Body of pancreas (tissue), 4 donors: ENCODE data around the gene ADGRL3.

Experiments
- POLR2A ChIP-seq, 3 donors: fragments of 450-650 bp; IDR thresholded peaks; one replicate each; pipeline ENCODE4 v1.6.1; 2016; ENCODE audit warnings: antibody characterized with exemption in 3 of 3, mild to moderate bottlenecking in 2 of 3
- TF ChIP-seq, protein P1 (sequence below), 7 experiments: fragments of 450-650 bp in 4 of 7; fragments of 200-600 bp in 3 of 7; sonication (generic) in 3 of 7; IDR thresholded peaks; one replicate each; pipeline ENCODE4 v1.5.1; 2016 to 2019; ENCODE audit warnings: antibody characterized with exemption in 7 of 7

GRCh38 chr4:61193863-61194262 lies 6.3 kb upstream of the ADGRL3 start:
- TF ChIP-seq, protein P1, sequence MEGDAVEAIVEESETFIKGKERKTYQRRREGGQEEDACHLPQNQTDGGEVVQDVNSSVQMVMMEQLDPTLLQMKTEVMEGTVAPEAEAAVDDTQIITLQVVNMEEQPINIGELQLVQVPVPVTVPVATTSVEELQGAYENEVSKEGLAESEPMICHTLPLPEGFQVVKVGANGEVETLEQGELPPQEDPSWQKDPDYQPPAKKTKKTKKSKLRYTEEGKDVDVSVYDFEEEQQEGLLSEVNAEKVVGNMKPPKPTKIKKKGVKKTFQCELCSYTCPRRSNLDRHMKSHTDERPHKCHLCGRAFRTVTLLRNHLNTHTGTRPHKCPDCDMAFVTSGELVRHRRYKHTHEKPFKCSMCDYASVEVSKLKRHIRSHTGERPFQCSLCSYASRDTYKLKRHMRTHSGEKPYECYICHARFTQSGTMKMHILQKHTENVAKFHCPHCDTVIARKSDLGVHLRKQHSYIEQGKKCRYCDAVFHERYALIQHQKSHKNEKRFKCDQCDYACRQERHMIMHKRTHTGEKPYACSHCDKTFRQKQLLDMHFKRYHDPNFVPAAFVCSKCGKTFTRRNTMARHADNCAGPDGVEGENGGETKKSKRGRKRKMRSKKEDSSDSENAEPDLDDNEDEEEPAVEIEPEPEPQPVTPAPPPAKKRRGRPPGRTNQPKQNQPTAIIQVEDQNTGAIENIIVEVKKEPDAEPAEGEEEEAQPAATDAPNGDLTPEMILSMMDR (IDR thresholded peaks at IDR 0.05) = no peak
- TF ChIP-seq POLR2A (IDR thresholded peaks at IDR 0.05) = no peak
